Fibroblast of the aortic adventitia (primary cell): Measurements from ENCODE around the gene ABLIM2. TPM values are rescaled to one million over a fixed set of nuclear protein-coding genes. Genes with fewer than 3 reads are reported as not detected.

Experiments
- DNase-seq: peaks from one replicate; pipeline ENCODE4 v3.0.0-alpha.2; 2010; ENCODE audit warnings: low read depth
- H3K4me3 ChIP-seq: 2 replicates; pipeline ENCODE4 v1.5.1; 2011; ENCODE audit warnings: low read depth, mild to moderate bottlenecking, control low read depth, low read length, moderate library complexity
- CTCF ChIP-seq: IDR thresholded peaks from 2 replicates; pipeline ENCODE4 v1.5.1; 2011; ENCODE audit warnings: mild to moderate bottlenecking, low read length, control low read depth, inconsistent platforms; ENCODE audit not compliant: insufficient read depth
- total RNA-seq: library from RNA; depleted of rRNA; stranded (reverse); fragments of >200 nt; gene quantifications from 2 replicates; pipeline ENCODE4 v1.2.3, GENCODE V29; 2012; ENCODE audit warnings: low replicate concordance

Gene ABLIM2
- total RNA-seq, 1 donor: under 0.01 TPM

- DNase-seq: no peak
- TF ChIP-seq CTCF: no peak
- no peak overlapping the region for H3K4me3 ChIP-seq
These were observed 126.2 kb downstream of the ABLIM2 start for GRCh38 chr4:8032381-8032780.

- TF ChIP-seq CTCF: no peak
- no peak overlapping the region for H3K4me3 ChIP-seq
- DNase-seq: no peak
These were observed 128.4 kb downstream of the ABLIM2 start for GRCh38 chr4:8030121-8030781.

GRCh38 chr4:8029689-8030088, 128.9 kb downstream of the ABLIM2 start:
- DNase-seq: no peak
- no peak overlapping the region for H3K4me3 ChIP-seq
- no peak for TF ChIP-seq CTCF

- no peak for TF ChIP-seq CTCF
- H3K4me3 ChIP-seq: no peak overlapping the region
- DNase-seq: no peak
These were observed 129.6 kb downstream of the ABLIM2 start for GRCh38 chr4:8028884-8029568.

- H3K4me3 ChIP-seq: no peak overlapping the region
- DNase-seq: no peak
- TF ChIP-seq CTCF: no peak
These were observed 130.2 kb downstream of the ABLIM2 start for GRCh38 chr4:8028368-8028767.

- H3K4me3 ChIP-seq: no peak overlapping the region
- no peak for TF ChIP-seq CTCF
- no peak for DNase-seq
These were observed 132.2 kb downstream of the ABLIM2 start for GRCh38 chr4:8026453-8026852.
